ENCODE results near the gene C3AR1.
A peak's percentile ranks its signal among the peaks of the same experiment; 100 is the strongest.
"Not testable (repeated sequence)": the region's sequence is repeated elsewhere in the genome, so short reads cannot be mapped to it uniquely, and the experiment has no call there.

Gene C3AR1

GRCh38 chr12:8081251-8081920 is 15.2 kb upstream of the C3AR1 start:
- peak overlapping the region; percentile 98 for H3K4me3 ChIP-seq (ENCODE audit: low read depth, low read length)
- H3K4me1 ChIP-seq (ENCODE audit: control insufficient read depth, insufficient read depth, low read length) = peaks cover 3% of the 10 kb centered on the region
- no peaks in the 10 kb centered on the region for H3K36me3 ChIP-seq (ENCODE audit: control insufficient read depth, insufficient read depth, low read length)
- H3K9me3 ChIP-seq (ENCODE audit: control insufficient read depth, insufficient read depth, low read length) = no peaks in the 10 kb centered on the region
- H3K9ac ChIP-seq (ENCODE audit: low read depth, low read length) = peak overlapping the region; percentile 78
- H3K27me3 ChIP-seq (ENCODE audit: control insufficient read depth, insufficient read depth, low read length) = no peaks in the 10 kb centered on the region

GRCh38 chr12:8080120-8080519 is 14.0 kb upstream of the C3AR1 start:
- H3K9ac ChIP-seq (ENCODE audit: low read depth, low read length) = no peak overlapping the region
- no peaks in the 10 kb centered on the region for H3K36me3 ChIP-seq (ENCODE audit: control insufficient read depth, insufficient read depth, low read length)
- H3K9me3 ChIP-seq (ENCODE audit: control insufficient read depth, insufficient read depth, low read length) = no peaks in the 10 kb centered on the region
- H3K27me3 ChIP-seq (ENCODE audit: control insufficient read depth, insufficient read depth, low read length) = no peaks in the 10 kb centered on the region
- peaks cover 3% of the 10 kb centered on the region for H3K4me1 ChIP-seq (ENCODE audit: control insufficient read depth, insufficient read depth, low read length)
- no peak overlapping the region for H3K4me3 ChIP-seq (ENCODE audit: low read depth, low read length)

DNA sequence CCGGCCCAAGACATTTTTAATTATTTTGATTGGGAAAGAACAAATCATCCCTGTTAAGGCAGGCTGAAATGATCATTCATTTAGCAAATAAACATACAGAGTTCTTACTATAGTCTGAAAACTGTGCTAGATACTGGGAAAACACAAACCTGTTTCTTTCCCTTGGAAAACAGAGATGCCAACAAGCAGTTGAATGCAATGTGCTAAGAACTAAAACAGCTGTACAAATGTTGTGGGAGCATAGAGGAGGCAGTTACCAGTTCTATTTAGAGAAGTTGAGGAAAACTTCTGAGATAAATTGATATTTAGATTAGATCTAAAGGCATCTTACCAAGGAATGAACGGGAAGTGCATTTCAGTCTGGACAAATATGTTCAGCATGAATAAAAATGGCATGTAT is 12.8 kb upstream of the C3AR1 start:
- H3K9ac ChIP-seq (ENCODE audit: low read depth, low read length) = no peak overlapping the region
- no peak overlapping the region for H3K4me3 ChIP-seq (ENCODE audit: low read depth, low read length)
- no peaks in the 10 kb centered on the region for H3K36me3 ChIP-seq (ENCODE audit: control insufficient read depth, insufficient read depth, low read length)
- no peaks in the 10 kb centered on the region for H3K27me3 ChIP-seq (ENCODE audit: control insufficient read depth, insufficient read depth, low read length)
- H3K4me1 ChIP-seq (ENCODE audit: control insufficient read depth, insufficient read depth, low read length) = peaks cover 5% of the 10 kb centered on the region
- H3K9me3 ChIP-seq (ENCODE audit: control insufficient read depth, insufficient read depth, low read length) = no peaks in the 10 kb centered on the region

DNA sequence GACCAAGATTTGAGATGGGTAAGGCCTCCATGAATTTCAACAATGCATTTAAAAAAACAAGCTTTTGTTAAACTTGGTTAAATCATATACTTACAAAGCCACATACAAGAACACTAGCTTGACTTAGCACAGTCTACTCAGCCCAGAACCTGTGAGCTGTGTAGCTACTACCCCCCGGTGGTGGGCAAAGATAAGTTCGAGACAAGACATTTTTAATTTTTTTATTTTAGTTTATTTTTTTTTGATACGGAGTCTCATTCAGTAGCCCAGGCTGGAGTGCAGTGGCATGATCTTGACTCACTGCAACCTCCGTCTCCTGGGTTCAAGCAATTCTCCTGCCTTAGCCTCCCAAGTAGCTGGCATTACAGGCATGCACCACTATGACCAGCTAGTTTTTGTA is 12.2 kb upstream of the C3AR1 start:
- no peaks in the 10 kb centered on the region for H3K9me3 ChIP-seq (ENCODE audit: control insufficient read depth, insufficient read depth, low read length)
- H3K36me3 ChIP-seq (ENCODE audit: control insufficient read depth, insufficient read depth, low read length) = no peaks in the 10 kb centered on the region
- H3K9ac ChIP-seq (ENCODE audit: low read depth, low read length) = no peak overlapping the region
- H3K4me3 ChIP-seq (ENCODE audit: low read depth, low read length) = no peak overlapping the region
- no peaks in the 10 kb centered on the region for H3K27me3 ChIP-seq (ENCODE audit: control insufficient read depth, insufficient read depth, low read length)
- H3K4me1 ChIP-seq (ENCODE audit: control insufficient read depth, insufficient read depth, low read length) = peaks cover 5% of the 10 kb centered on the region

- Histone ChIP-seq H3K36me3 (ENCODE audit: control insufficient read depth, insufficient read depth, low read length) (no peaks in the 10 kb centered on the region), H3K9ac (ENCODE audit: low read depth, low read length) (no peak overlapping the region), H3K9me3 (ENCODE audit: control insufficient read depth, insufficient read depth, low read length) (no peaks in the 10 kb centered on the region), H3K4me1 (ENCODE audit: control insufficient read depth, insufficient read depth, low read length) (peaks cover 2% of the 10 kb centered on the region), H3K4me3 (ENCODE audit: low read depth, low read length) (no peak overlapping the region), H3K27me3 (ENCODE audit: control insufficient read depth, insufficient read depth, low read length) (no peaks in the 10 kb centered on the region)
Measured at GRCh38 chr12:8077207-8077606, 11.0 kb upstream of the C3AR1 start.

- Histone ChIP-seq H3K9ac (ENCODE audit: low read depth, low read length) (no peak overlapping the region), H3K4me3 (ENCODE audit: low read depth, low read length) (no peak overlapping the region), H3K4me1 (ENCODE audit: control insufficient read depth, insufficient read depth, low read length) (peaks cover 2% of the 10 kb centered on the region)
Measured at GRCh38 chr12:8076366-8076765, 10.2 kb upstream of the C3AR1 start.

DNA sequence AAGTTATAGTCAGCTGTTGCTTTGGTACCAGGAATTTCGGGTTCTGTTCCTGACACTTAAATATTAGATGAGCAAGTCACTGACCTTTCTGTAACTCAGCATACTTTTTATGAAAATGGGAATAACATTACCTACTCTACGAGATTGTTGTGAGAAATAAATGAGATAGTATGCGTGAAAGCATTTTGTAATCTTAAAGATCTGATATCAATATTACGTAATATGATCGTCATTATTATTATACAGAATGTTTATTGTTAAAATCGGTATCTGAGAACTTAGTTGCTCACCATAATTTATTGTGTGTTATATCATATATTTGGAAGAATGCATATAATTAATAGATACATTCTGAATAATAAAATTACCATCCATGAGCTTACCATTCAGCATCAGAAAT is 9.8 kb upstream of the C3AR1 start:
- H3K9me3 ChIP-seq (ENCODE audit: control insufficient read depth, insufficient read depth, low read length) = no peaks in the 10 kb centered on the region
- no peaks in the 10 kb centered on the region for H3K27me3 ChIP-seq (ENCODE audit: control insufficient read depth, insufficient read depth, low read length)
- peaks cover 2% of the 10 kb centered on the region for H3K4me1 ChIP-seq (ENCODE audit: control insufficient read depth, insufficient read depth, low read length)
- no peak overlapping the region for H3K4me3 ChIP-seq (ENCODE audit: low read depth, low read length)
- H3K9ac ChIP-seq (ENCODE audit: low read depth, low read length) = no peak overlapping the region
- no peaks in the 10 kb centered on the region for H3K36me3 ChIP-seq (ENCODE audit: control insufficient read depth, insufficient read depth, low read length)

More at GRCh38 chr12:8076366-8076765, 10.2 kb upstream of the C3AR1 start:
- no peaks in the 10 kb centered on the region for H3K36me3 ChIP-seq (ENCODE audit: control insufficient read depth, insufficient read depth, low read length)
- no peaks in the 10 kb centered on the region for H3K27me3 ChIP-seq (ENCODE audit: control insufficient read depth, insufficient read depth, low read length)
- H3K9me3 ChIP-seq (ENCODE audit: control insufficient read depth, insufficient read depth, low read length) = no peaks in the 10 kb centered on the region

GRCh38 chr12:8071820-8072219 is 5.7 kb upstream of the C3AR1 start:
- not testable (repeated sequence) for H3K27me3 ChIP-seq (ENCODE audit: control insufficient read depth, insufficient read depth, low read length); H3K36me3 ChIP-seq (ENCODE audit: control insufficient read depth, insufficient read depth, low read length); H3K9me3 ChIP-seq (ENCODE audit: control insufficient read depth, insufficient read depth, low read length); H3K4me3 ChIP-seq (ENCODE audit: low read depth, low read length); H3K9ac ChIP-seq (ENCODE audit: low read depth, low read length); H3K4me1 ChIP-seq (ENCODE audit: control insufficient read depth, insufficient read depth, low read length)

GRCh38 chr12:8069582-8069981 is 3.4 kb upstream of the C3AR1 start:
- H3K9ac ChIP-seq (ENCODE audit: low read depth, low read length) = no peak overlapping the region

GRCh38 chr12:8064131-8064530 is 2.0 kb downstream of the C3AR1 start:
- no peaks in the 10 kb centered on the region for H3K9me3 ChIP-seq (ENCODE audit: control insufficient read depth, insufficient read depth, low read length)
- H3K4me1 ChIP-seq (ENCODE audit: control insufficient read depth, insufficient read depth, low read length) = no peaks in the 10 kb centered on the region
- H3K4me3 ChIP-seq (ENCODE audit: low read depth, low read length) = no peak overlapping the region
- H3K9ac ChIP-seq (ENCODE audit: low read depth, low read length) = no peak overlapping the region
- no peaks in the 10 kb centered on the region for H3K27me3 ChIP-seq (ENCODE audit: control insufficient read depth, insufficient read depth, low read length)
- no peaks in the 10 kb centered on the region for H3K36me3 ChIP-seq (ENCODE audit: control insufficient read depth, insufficient read depth, low read length)

More at GRCh38 chr12:8069582-8069981, 3.4 kb upstream of the C3AR1 start:
- Histone ChIP-seq H3K27me3 (ENCODE audit: control insufficient read depth, insufficient read depth, low read length) (no peaks in the 10 kb centered on the region), H3K4me3 (ENCODE audit: low read depth, low read length) (no peak overlapping the region), H3K9me3 (ENCODE audit: control insufficient read depth, insufficient read depth, low read length) (no peaks in the 10 kb centered on the region), H3K36me3 (ENCODE audit: control insufficient read depth, insufficient read depth, low read length) (no peaks in the 10 kb centered on the region), H3K4me1 (ENCODE audit: control insufficient read depth, insufficient read depth, low read length) (peaks cover 2% of the 10 kb centered on the region)

DNA sequence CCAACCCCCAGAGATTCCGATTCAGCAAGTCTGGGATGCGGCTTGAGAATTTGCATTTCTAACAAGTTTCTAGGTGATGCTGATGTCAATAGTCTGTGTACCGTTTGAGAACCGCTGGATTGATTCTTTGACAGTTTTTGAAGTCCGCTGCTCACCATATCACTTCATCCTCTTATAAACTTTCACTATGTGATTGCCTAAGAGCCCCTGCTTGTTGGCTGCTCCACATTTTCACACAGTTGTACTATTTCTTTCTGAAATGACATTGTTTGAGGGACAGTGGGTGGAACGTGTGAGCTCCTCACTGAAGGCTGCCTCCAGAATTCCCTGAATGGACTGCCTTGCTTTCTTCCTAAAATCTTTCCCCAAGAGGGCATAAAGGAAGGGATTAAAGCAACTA is 7.7 kb downstream of the C3AR1 start:
- no peaks in the 10 kb centered on the region for H3K27me3 ChIP-seq (ENCODE audit: control insufficient read depth, insufficient read depth, low read length)
- no peaks in the 10 kb centered on the region for H3K9me3 ChIP-seq (ENCODE audit: control insufficient read depth, insufficient read depth, low read length)
- H3K9ac ChIP-seq (ENCODE audit: low read depth, low read length) = no peak overlapping the region
- no peak overlapping the region for H3K4me3 ChIP-seq (ENCODE audit: low read depth, low read length)
- H3K4me1 ChIP-seq (ENCODE audit: control insufficient read depth, insufficient read depth, low read length) = no peaks in the 10 kb centered on the region
- H3K36me3 ChIP-seq (ENCODE audit: control insufficient read depth, insufficient read depth, low read length) = no peaks in the 10 kb centered on the region

GRCh38 chr12:8057839-8058238 is 8.3 kb downstream of the C3AR1 start:
- Histone ChIP-seq H3K27me3 (ENCODE audit: control insufficient read depth, insufficient read depth, low read length) (no peaks in the 10 kb centered on the region), H3K36me3 (ENCODE audit: control insufficient read depth, insufficient read depth, low read length) (no peaks in the 10 kb centered on the region), H3K4me3 (ENCODE audit: low read depth, low read length) (no peak overlapping the region), H3K4me1 (ENCODE audit: control insufficient read depth, insufficient read depth, low read length) (no peaks in the 10 kb centered on the region), H3K9ac (ENCODE audit: low read depth, low read length) (no peak overlapping the region), H3K9me3 (ENCODE audit: control insufficient read depth, insufficient read depth, low read length) (no peaks in the 10 kb centered on the region)
